GM12872 (cell line): Measurements from ENCODE around the gene PLD1.

Source experiments
- CTCF ChIP-seq: IDR thresholded peaks from 3 replicates; pipeline ENCODE4 v1.5.1; 2011; ENCODE audit warnings: low read depth, mild to moderate bottlenecking, low read length, moderate library complexity; ENCODE audit not compliant: insufficient read depth

Gene PLD1

GRCh38 chr3:171805687-171806086 is 4.6 kb downstream of the PLD1 start:
- no peak for TF ChIP-seq CTCF

- no peak for TF ChIP-seq CTCF
These were observed 5.5 kb downstream of the PLD1 start for GRCh38 chr3:171804618-171805389.

GRCh38 chr3:171803044-171803443 is 7.2 kb downstream of the PLD1 start:
- TF ChIP-seq CTCF, result no peak

- no peak for TF ChIP-seq CTCF
These were observed 7.7 kb downstream of the PLD1 start for GRCh38 chr3:171802590-171802956.

GRCh38 chr3:171801738-171802589 is 8.3 kb downstream of the PLD1 start:
- TF ChIP-seq CTCF, result no peak

- TF ChIP-seq CTCF, result no peak
These were observed 10.8 kb downstream of the PLD1 start for GRCh38 chr3:171799501-171799900.

- TF ChIP-seq CTCF, result no peak
These were observed 12.4 kb downstream of the PLD1 start for GRCh38 chr3:171797873-171798272.
